ENCODE data around the gene MGST2.
"Not testable (repeated sequence)": the region's sequence is repeated elsewhere in the genome, so short reads cannot be mapped to it uniquely, and the experiment has no call there.

Gene MGST2

DNA sequence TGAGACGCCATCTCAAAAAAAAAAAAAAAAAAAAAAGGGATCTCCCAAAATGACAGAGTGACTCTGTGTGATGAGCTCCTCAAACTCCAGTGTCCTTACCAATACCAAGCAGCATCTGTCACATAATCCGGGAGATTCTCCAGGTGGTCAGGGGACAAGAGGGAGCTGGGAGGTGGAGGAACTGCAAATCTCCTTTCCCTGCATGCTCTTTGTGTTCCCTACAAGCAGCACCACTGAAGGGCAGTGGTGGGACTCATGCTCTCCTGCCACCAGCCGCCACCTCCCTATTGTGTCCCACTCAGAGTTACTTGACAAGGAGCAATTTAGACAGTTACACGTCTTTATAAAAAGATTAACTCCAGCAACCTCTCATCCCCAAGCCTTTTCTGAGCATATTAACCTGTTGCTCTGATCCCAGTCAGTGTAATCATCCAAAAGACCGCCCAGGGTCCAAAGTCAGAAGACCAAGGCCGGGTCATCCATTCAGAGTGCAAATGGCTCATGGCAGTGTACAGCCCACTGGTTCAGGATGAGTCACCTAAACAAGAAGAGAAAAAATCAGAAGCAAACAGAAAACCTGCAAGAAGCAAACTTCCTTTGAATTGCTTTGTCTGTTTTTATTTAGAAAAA is 23.6 kb downstream of the MGST2 start:
- DNase-seq = no peak
- in situ Hi-C loops (cut with HindIII; ENCODE audit: low pct_ligation_motif_present, low pct_unique_long_range_greater_than_20kb, low sequenced_read_pairs) = no loop called here

- in situ Hi-C loops (cut with HindIII; ENCODE audit: low pct_ligation_motif_present, low pct_unique_long_range_greater_than_20kb, low sequenced_read_pairs) = no loop called here
- no peak for DNase-seq
These were observed 24.8 kb downstream of the MGST2 start for GRCh38 chr4:139690419-139690818.

DNA sequence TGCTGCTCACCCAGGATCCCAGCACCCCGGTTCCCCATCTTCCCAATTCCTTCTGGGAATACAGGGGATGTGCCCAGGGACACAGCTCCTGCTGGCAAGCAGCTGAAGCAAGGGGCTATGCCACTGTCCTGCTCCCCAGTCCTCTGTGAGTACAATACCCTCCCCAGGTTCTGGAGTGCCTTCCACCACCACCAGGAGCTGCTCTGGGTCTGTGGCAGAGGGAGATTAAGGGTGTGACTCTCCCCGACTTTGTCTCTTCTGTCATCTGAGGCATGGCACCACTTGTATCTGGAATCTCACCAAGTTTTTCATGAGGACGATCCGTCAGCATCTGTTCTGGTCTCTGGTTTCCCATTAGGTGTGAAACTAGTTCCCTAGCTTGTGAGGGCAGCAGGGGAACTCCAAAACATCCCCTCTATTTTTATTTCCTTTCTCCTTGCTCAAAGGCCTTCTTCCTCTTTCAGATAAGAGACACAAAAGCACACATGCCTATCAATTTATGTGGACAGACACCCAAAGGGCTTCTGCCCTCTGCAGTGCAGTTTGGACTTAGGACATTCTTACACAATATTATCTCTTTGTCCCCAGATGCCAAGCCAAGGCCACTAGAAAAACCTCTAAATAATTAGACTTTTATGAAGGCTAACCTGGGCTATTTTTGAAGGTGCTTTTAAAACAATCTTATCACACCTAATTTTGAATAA is 26.8 kb downstream of the MGST2 start:
- in situ Hi-C loops (cut with HindIII; ENCODE audit: low pct_ligation_motif_present, low pct_unique_long_range_greater_than_20kb, low sequenced_read_pairs) = no loop called here
- DNase-seq = no peak

DNA sequence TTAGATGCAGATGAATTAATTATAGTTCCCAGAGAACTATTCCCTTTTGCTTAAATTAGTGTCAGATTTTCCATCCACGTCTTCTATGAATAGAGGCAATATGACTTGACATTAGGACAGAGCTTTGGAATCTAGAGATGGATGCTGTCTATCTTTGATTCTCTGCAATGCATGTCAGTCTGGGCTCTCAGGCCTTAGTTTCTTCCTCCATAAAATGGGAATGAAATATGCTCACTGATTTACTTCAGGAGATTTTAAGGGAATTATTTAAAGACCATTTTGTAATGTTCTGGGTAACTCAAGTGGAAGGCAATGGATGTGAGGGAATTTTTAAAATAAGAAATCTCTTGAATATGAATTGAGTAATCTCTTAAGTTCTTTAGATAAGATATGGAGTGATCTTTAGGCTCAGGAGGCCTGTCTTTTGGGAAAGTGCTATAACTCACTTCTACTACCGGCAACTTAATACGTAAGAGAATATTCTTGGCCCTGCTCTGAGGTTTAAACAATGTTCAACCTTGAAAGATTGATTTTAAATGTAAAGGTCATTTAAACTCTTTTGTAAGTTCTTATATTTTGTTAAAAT is 29.0 kb downstream of the MGST2 start:
- DNase-seq = no peak

GRCh38 chr4:139696491-139696890 is 30.9 kb downstream of the MGST2 start:
- in situ Hi-C loops (cut with HindIII; ENCODE audit: low pct_ligation_motif_present, low pct_unique_long_range_greater_than_20kb, low sequenced_read_pairs) = no loop called here
- DNase-seq = no peak

More for the DNA sequence above, 29.0 kb downstream of the MGST2 start:
- in situ Hi-C loops (cut with HindIII; ENCODE audit: low pct_ligation_motif_present, low pct_unique_long_range_greater_than_20kb, low sequenced_read_pairs) = no loop called here

GRCh38 chr4:139698167-139698925 is 32.7 kb downstream of the MGST2 start:
- in situ Hi-C loops (cut with HindIII; ENCODE audit: low pct_ligation_motif_present, low pct_unique_long_range_greater_than_20kb, low sequenced_read_pairs); DNase-seq: not testable (repeated sequence)

DNA sequence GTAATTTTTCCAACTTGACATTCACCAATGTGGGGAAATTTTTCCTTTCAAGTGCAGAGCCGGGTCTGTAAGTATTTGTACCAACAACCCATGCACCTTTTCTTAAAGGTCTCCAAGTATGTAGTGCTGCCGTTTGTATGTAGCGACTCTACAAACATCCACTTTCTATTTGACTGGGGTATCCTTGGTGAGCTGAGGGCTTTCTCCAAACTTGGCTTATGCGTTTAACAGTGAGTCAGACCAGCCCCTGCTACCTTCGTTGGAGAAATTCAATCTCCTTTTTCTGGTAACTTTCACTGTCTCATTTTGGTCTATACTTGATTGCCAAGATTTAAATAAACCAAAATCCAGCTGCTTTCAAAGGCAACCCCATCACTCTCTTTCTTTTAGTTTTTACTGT is 34.9 kb downstream of the MGST2 start:
- in situ Hi-C loops (cut with HindIII; ENCODE audit: low pct_ligation_motif_present, low pct_unique_long_range_greater_than_20kb, low sequenced_read_pairs) = no loop called here

DNA sequence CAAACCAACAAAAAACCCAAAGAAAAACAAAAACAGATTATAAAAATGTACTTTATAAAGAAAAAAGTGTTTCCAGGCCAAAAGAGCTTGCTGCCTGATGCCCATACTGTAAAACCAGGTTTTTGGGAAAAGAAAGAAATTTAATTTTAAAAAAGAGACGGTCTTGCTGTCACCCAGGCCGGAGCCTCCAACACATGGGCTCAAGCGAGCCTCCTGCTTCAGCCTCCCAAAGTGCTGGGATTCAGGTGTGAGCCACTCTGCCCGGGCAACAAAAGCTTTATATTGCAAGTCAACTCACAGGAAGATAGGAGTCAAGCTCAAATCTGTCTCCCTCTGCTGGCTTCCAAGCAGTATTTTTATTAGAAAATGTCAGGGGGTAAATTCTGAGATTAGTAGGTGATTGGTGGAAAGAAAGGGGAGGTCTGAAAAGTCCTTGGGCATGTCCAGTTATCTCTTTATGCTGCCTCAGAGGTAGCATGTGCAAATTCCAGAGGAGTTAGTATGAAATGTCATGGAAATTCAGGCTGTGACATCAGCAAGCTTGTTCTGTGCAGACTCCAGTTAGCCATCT is 39.4 kb downstream of the MGST2 start:
- peak; percentile 7 for DNase-seq
- in situ Hi-C loops (cut with HindIII; ENCODE audit: low pct_ligation_motif_present, low pct_unique_long_range_greater_than_20kb, low sequenced_read_pairs) = no loop called here

More for the DNA sequence above, 34.9 kb downstream of the MGST2 start:
- DNase-seq = no peak

- in situ Hi-C loops (cut with HindIII; ENCODE audit: low pct_ligation_motif_present, low pct_unique_long_range_greater_than_20kb, low sequenced_read_pairs) = no loop called here
These were observed 44.0 kb downstream of the MGST2 start for GRCh38 chr4:139709660-139710059.

GRCh38 chr4:139710073-139710472 is 44.5 kb downstream of the MGST2 start:
- in situ Hi-C loops (cut with HindIII; ENCODE audit: low pct_ligation_motif_present, low pct_unique_long_range_greater_than_20kb, low sequenced_read_pairs) = no loop called here
- DNase-seq = no peak

More at GRCh38 chr4:139709660-139710059, 44.0 kb downstream of the MGST2 start:
- DNase-seq = no peak

DNA sequence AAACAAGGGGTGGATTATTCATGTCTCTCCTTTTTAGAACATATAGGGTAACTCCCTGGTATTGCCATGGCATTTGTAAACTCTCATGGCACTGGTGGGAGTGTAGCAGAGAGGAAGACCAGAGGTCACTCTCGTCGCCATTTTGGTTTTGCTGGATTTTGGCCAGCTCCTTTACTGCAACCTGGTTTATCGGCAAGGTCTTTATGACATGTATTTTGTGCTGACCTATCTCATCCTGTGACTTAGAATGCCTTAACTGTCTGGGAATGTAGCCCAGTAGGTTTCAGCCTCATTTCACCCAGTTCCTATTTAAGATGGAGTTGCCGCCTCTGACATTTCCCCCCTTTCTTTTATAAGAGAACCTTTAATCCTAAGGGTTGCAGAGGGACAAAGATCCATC is 45.8 kb downstream of the MGST2 start:
- in situ Hi-C loops (cut with HindIII; ENCODE audit: low pct_ligation_motif_present, low pct_unique_long_range_greater_than_20kb, low sequenced_read_pairs) = no loop called here
- peak; percentile 50 for DNase-seq

DNA sequence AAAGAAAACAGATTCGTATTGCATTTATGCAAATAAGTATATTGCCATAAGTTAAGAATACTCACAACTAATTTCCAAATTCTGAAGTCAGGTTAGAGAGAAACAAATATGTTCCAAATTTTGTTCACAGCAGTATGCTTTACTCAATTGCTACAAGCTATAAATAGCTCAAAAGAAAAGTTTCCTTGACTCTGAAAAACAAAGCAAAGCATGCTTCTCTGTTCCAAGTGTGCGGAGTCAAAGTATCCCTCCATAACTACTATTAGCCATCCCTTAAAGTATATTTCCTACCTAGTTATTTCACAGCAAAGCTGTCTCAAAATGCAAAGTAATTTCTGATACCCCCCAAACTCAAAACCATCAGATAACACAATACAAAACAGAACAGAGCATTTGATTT is 47.3 kb downstream of the MGST2 start:
- DNase-seq = no peak
- in situ Hi-C loops (cut with HindIII; ENCODE audit: low pct_ligation_motif_present, low pct_unique_long_range_greater_than_20kb, low sequenced_read_pairs) = no loop called here

DNA sequence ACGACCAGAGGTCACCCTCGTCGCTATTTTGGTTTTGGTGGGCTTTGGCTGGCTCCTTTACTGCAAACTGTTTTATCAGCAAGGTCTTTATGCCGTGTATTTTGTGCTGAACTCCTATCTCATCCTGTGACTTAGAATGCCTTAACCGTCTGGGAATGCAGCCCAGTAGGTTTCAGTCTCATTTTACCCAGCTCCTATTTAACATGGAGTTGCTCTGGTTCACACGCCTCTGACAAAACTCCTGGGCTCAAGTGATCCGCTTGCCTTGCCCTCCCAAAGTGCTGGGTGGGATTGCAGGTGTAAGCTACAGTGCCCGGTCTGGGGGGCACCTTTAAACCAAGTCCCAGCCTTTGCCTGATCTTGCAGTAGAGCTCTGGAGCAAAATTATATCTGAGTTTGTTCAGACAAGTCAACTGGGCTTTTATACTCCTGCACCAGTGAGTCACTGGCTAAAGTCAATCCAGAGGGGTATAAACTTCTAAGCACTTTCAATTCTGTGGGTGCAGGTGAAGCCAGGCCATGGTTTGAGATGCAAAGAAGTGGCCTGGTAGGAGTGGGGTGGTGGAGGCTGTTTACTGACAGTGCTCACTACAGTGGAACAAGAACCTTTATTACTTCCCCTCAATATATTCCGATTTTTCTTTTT is 50.2 kb downstream of the MGST2 start:
- in situ Hi-C loops (cut with HindIII; ENCODE audit: low pct_ligation_motif_present, low pct_unique_long_range_greater_than_20kb, low sequenced_read_pairs) = no loop called here
- no peak for DNase-seq

DNA sequence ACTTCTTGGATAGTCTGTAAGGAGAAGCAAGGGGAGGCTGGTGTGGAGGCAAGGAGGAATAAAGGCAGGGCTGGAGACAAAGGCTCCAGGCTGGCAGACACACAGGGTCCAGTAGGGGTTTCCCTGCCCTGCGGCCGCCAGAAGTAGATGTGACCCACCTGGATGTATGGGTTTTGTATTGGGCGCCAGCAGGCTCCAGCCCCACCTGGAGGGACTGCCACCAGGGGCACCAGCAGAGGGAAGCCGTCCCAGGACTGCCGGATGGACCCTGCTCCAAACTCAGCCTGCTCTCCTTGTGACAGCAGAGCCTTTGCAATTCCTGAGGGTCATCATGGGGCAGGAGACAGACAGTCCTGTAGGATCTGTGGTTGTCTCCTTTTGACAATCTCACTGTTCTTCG is 52.7 kb downstream of the MGST2 start:
- DNase-seq = no peak
- in situ Hi-C loops (cut with HindIII; ENCODE audit: low pct_ligation_motif_present, low pct_unique_long_range_greater_than_20kb, low sequenced_read_pairs) = no loop called here

DNA sequence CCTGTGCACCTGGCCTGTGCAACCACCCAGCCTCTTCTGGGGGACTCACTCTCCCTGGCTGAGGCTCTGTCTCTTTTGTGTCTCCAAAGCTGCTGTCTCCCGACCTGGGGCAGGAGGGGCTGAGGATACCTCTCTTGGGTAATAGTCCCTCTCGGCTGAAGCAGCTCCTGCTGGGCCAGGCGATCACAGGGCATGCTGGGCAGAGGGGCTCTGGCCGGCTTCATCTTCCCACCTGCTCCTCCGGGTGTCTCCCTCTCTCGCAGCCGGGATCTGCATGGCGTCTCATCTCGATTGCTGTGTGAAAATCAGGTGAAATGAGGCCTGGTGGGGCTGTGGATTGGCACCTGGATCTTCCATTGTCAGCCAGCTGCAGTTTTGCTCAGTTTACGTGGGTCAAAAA is 53.2 kb downstream of the MGST2 start:
- DNase-seq = no peak
- in situ Hi-C loops (cut with HindIII; ENCODE audit: low pct_ligation_motif_present, low pct_unique_long_range_greater_than_20kb, low sequenced_read_pairs) = no loop called here

- no peak for DNase-seq
- in situ Hi-C loops (cut with HindIII; ENCODE audit: low pct_ligation_motif_present, low pct_unique_long_range_greater_than_20kb, low sequenced_read_pairs) = no loop called here
These were observed 53.9 kb downstream of the MGST2 start for GRCh38 chr4:139719381-139720101.

- no peak for DNase-seq
- in situ Hi-C loops (cut with HindIII; ENCODE audit: low pct_ligation_motif_present, low pct_unique_long_range_greater_than_20kb, low sequenced_read_pairs) = no loop called here
These were observed 55.2 kb downstream of the MGST2 start for GRCh38 chr4:139720806-139721205.

GRCh38 chr4:139721789-139722188 is 56.2 kb downstream of the MGST2 start:
- DNase-seq = no peak
- in situ Hi-C loops (cut with HindIII; ENCODE audit: low pct_ligation_motif_present, low pct_unique_long_range_greater_than_20kb, low sequenced_read_pairs) = no loop called here
